Upper lobe of right lung (tissue), 1 donor: Measurements from ENCODE around the gene ISG20. TPM values are rescaled to one million over a fixed set of nuclear protein-coding genes. Genes with fewer than 3 reads are reported as not detected.

Experiments used
- ATAC-seq: fragments of 200-7000 bp; cut with Tn5 transposase; one replicate; pipeline ENCODE4 v1.9.1; 2020; ENCODE audit warnings: mild to moderate bottlenecking, moderate library complexity
- DNase-seq: peaks from one replicate; pipeline ENCODE4 v3.0.0-alpha.2; 2020
- H3K27ac ChIP-seq: fragments of 200-600 bp; one replicate; pipeline ENCODE4 v1.8.0; 2022
- H3K27me3 ChIP-seq: fragments of 200-600 bp; one replicate; pipeline ENCODE4 v1.8.0; 2022; ENCODE audit warnings: mild to moderate bottlenecking
- H3K36me3 ChIP-seq: fragments of 200-600 bp; one replicate; pipeline ENCODE4 v1.8.0; 2022
- H3K4me1 ChIP-seq: fragments of 200-600 bp; one replicate; pipeline ENCODE4 v1.8.0; 2022
- H3K4me3 ChIP-seq: fragments of 200-600 bp; one replicate; pipeline ENCODE4 v1.8.0; 2022; ENCODE audit warnings: mild to moderate bottlenecking
- H3K9me3 ChIP-seq: fragments of 200-600 bp; one replicate; pipeline ENCODE4 v1.8.0; 2022
- CTCF ChIP-seq: fragments of 200-600 bp; IDR thresholded peaks from one replicate; pipeline ENCODE4 v1.8.0; 2022; ENCODE audit warnings: antibody characterized with exemption
- intact Hi-C: fragments of 100-400 bp; cut with DNase I; formaldehyde crosslinking; loops from one replicate; pipeline ENCODE4 v1.11.0; 2022
- total RNA-seq: library from RNA; stranded (reverse); fragmentation: NEBNext Ultra II Directional; extraction: Animal tissue kit (Norgen Biotek cat#: 25700); gene quantifications from one replicate; pipeline ENCODE4 v1.2.1, GENCODE V29; 2021
- donor health status: DM: no; HTN: yes; CAD: no; lungs with severe emphysema.

ISG20 gene
- total RNA-seq, 1 donor from 2014 or later = 34.9 TPM

- ATAC-seq (peak; percentile 72), DNase-seq (no peak)
- H3K9me3 ChIP-seq = no peaks in the 10 kb centered on the region
- H3K36me3 ChIP-seq = no peaks in the 10 kb centered on the region
- H3K4me1 ChIP-seq = no peaks in the 10 kb centered on the region
- intact Hi-C loops = no loop called here
- TF ChIP-seq CTCF = no peak
- no peak overlapping the region for H3K4me3 ChIP-seq
- peaks cover 45% of the 10 kb centered on the region for H3K27me3 ChIP-seq
- H3K27ac ChIP-seq = no peak overlapping the region
Measured at GRCh38 chr15:88605189-88606069, 33.4 kb upstream of the ISG20 start.

GRCh38 chr15:88606070-88606794, 32.6 kb upstream of the ISG20 start:
- H3K4me3 ChIP-seq = no peak overlapping the region
- DNase-seq = no peak
- peaks cover 45% of the 10 kb centered on the region for H3K27me3 ChIP-seq
- H3K27ac ChIP-seq = no peak overlapping the region
- no peaks in the 10 kb centered on the region for H3K36me3 ChIP-seq
- no peaks in the 10 kb centered on the region for H3K9me3 ChIP-seq
- no peak for TF ChIP-seq CTCF
- H3K4me1 ChIP-seq = no peaks in the 10 kb centered on the region
- no peak for ATAC-seq
- intact Hi-C loops = no loop called here

GRCh38 chr15:88607951-88608350, 30.9 kb upstream of the ISG20 start:
- Histone ChIP-seq H3K4me3 (no peak overlapping the region), H3K9me3 (no peaks in the 10 kb centered on the region), H3K4me1 (no peaks in the 10 kb centered on the region), H3K36me3 (no peaks in the 10 kb centered on the region), H3K27me3 (peaks cover 45% of the 10 kb centered on the region), H3K27ac (no peak overlapping the region)
- DNase-seq (no peak), ATAC-seq (no peak)
- TF ChIP-seq CTCF = no peak
- intact Hi-C loops = no loop called here

GRCh38 chr15:88608607-88609181, 30.1 kb upstream of the ISG20 start:
- H3K27ac ChIP-seq = no peak overlapping the region
- H3K9me3 ChIP-seq = no peaks in the 10 kb centered on the region
- no peak for TF ChIP-seq CTCF
- no peak overlapping the region for H3K4me3 ChIP-seq
- no peaks in the 10 kb centered on the region for H3K36me3 ChIP-seq
- no peak for DNase-seq
- intact Hi-C loops = no loop called here
- no peak for ATAC-seq
- no peaks in the 10 kb centered on the region for H3K4me1 ChIP-seq
- peaks cover 39% of the 10 kb centered on the region for H3K27me3 ChIP-seq

- Histone ChIP-seq H3K27me3 (peaks cover 31% of the 10 kb centered on the region), H3K4me1 (no peaks in the 10 kb centered on the region), H3K36me3 (no peaks in the 10 kb centered on the region), H3K4me3 (no peak overlapping the region), H3K27ac (no peak overlapping the region), H3K9me3 (no peaks in the 10 kb centered on the region)
- ATAC-seq (no peak), DNase-seq (no peak)
- intact Hi-C loops = no loop called here
- no peak for TF ChIP-seq CTCF
Measured at GRCh38 chr15:88609344-88610090, 29.3 kb upstream of the ISG20 start.
